ENCODE measurements around the gene FBXO28.
"Not testable (repeated sequence)": the region's sequence is repeated elsewhere in the genome, so short reads cannot be mapped to it uniquely, and the experiment has no call there.

FBXO28 gene, protein sequence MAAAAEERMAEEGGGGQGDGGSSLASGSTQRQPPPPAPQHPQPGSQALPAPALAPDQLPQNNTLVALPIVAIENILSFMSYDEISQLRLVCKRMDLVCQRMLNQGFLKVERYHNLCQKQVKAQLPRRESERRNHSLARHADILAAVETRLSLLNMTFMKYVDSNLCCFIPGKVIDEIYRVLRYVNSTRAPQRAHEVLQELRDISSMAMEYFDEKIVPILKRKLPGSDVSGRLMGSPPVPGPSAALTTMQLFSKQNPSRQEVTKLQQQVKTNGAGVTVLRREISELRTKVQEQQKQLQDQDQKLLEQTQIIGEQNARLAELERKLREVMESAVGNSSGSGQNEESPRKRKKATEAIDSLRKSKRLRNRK

GRCh38 chr1:224113918-224114786 lies at the start of gene FBXO28:
TSS of gene FBXO28 (plus strand) at chr1:224114111. CDS start at chr1:224114130, 19 bp downstream.
- peak; percentile 89 for DNase-seq

DNA sequence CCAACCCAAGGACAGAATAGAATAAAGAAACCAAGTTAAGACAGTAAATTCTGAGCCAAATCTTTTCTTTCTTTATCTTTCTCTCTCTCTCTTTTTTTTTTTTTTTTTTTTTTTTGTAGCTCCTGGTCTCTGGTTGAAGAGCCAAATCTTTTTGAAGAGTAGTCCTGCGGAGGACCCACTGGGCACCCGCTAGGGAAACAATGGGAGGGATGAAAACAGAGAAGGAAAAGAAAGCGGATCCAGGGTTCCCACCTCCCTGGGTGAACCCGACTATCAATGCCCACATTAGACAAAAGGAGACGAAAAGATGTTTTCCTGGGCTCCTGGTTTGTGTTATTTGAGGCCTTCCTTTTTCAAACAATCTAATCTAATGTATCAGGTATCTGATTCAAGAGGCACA lies 49.8 kb upstream of the FBXO28 start:
- DNase-seq = no peak

DNA sequence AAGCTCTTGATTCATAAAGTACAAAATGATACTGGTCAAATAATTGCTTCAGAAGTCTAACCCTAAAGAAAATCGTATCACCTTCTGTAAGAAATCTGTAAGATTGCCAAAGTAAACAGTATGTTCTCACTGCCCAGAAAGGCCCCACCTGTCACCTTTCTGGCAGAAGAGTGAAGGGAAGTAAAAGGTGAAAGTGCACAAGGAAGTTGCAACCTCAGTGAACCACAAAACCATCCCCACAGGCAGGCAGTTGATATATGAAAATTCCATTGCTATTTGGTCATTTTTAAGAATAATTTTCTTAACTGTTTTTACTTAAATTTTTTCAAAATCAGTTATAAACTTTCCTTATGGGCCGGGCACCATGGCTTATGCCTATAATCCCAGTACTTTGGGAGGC lies 48.5 kb upstream of the FBXO28 start:
- no peak for DNase-seq

DNA sequence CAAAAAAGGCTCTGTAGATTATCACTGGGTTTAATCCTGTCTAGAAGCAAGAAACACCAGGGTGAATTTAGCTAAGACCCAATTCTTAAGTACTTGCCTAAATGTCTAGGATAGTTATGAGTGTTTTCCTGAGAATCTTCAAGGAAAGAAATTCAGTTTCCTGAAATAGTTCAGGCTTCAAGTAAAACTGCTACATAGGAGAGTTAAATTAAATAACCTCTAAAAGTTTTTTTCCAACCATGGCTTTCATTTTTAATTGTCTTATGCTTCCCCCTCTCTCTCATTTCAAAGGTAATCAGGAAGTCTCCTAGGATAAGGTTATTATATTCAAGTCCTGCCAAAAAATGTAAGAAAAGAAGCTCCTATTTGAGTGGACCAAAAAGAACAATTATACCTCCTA lies 46.7 kb upstream of the FBXO28 start:
- no peak for DNase-seq

DNA sequence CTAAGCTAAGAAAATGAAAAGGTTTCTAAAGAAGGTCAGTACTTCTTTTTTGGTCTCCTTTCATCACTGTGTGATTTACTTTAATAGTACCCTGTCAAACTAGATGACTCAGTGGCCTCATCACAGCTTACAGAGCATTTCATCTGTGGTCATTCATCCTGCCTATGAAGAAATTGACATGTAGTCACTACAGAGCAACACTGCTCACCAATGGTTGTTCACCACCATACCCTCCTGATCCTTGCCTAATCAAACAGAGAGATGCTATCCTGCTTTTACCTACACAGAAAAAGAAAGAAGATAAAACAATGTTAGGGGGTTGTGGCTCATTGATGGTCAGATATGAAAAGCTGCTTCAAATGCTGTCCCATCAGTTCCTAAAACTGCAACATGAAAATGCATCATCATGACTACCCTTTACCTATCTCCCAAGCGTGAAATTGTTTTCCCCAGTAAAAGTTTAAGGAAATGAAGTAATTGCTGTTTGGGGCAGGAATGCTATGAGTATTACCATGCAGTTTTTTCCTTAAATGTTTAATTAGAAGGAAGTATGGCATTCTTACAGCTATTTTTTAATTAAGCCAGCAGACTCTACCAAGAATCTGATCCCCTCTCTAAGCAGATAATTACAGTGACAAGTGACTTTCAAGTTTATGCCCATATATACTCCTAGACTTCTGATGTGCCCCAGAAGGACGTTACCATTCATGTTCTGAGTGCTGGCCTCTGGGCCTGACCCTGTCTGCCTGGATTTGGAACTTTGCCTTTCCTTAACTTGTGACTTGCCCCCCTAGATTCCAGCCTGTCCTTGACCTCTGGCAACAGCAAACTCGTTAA lies 46.1 kb upstream of the FBXO28 start:
- DNase-seq = no peak

GRCh38 chr1:224068458-224069072 lies 45.3 kb upstream of the FBXO28 start:
- no peak for DNase-seq

GRCh38 chr1:224069138-224069537 lies 44.8 kb upstream of the FBXO28 start:
- no peak for DNase-seq

- no peak for DNase-seq
Observed at GRCh38 chr1:224070521-224070920, 43.4 kb upstream of the FBXO28 start.

DNA sequence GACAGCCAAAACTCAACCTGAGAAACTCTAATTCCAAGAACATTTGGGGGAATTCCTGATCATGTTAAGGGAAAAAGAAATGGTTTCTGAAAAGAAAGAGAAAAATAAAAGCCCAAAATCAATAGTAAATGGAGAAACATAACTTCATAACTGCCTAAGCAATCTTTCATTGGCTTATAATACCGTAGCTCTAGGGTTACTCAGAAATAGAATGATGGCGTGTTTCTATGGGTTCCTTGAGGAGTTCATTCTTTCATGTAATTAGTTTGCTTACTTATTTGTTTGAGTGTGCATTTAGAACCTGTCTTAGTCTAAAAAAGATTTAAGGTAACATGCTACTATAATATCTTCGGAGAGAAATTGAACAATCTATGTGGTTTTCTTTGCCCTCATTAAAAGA lies 37.5 kb upstream of the FBXO28 start:
- no peak for DNase-seq

GRCh38 chr1:224079644-224080043 lies 34.3 kb upstream of the FBXO28 start:
- DNase-seq = not testable (repeated sequence)

DNA sequence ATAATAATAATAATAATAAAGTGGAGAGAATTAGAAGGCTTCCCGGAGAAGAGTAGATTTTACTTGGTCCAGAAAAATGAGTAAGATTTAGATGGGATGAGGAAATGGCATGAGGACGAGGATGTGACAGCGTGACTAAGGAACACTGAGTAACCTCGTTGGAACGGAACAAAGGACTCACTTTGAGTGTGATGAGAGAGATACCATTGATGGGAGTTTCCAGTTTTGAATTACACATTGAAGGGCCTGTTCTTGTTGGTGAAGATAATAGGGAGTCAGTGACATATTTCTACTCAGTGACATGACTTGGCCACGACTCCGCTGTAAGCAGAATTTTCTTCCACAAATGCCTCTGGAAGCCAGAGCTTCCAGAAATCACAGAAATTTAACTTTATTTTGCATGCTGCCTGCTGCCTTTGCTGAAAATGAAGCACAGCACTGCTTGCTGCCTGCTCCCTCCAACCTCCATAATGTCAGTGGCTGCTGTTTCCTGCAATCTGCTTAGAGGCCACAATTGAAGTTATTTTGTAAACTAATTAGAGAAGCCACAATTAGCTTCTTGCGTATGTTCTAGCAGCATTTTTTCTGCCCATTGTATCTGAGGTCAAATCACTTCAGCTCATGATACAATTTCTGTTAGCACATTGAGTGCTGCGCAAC lies 33.7 kb upstream of the FBXO28 start:
- DNase-seq = no peak

- no peak for DNase-seq
Observed at GRCh38 chr1:224081604-224082003, 32.3 kb upstream of the FBXO28 start.

GRCh38 chr1:224082146-224082545 lies 31.8 kb upstream of the FBXO28 start:
- no peak for DNase-seq

GRCh38 chr1:224084867-224085266 lies 29.0 kb upstream of the FBXO28 start:
- DNase-seq = no peak

DNA sequence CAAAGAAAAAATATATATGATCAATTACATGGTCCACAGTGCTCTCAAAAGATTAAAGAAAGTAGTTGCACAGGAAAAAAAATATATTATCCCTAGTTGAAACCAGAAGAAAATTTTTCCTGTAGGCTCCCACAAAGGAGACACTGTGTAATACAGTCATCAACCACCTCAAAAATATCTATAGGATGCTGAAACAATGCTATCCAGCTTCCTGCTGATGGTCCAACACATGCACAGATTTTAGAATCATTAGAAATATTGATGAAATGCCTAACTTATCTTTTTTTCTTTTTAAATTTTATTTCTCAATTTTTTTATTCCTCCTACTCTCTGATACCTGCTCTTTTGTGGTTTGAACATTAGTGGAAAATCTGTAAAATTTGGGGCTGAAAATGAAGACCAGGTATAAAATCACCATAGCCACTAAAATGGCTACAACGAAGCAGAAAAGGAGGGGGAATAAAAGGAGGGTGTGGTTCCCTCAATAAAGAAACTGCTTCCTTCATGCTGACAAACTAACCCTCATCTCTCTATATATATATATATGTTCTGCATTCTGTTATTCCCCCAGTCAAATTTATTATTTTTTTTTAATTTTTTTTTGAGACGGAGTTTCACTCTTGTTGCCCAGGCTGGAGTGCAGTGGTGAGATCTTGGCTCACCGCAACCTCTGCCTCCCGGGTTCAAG lies 28.3 kb upstream of the FBXO28 start:
- DNase-seq = no peak

DNA sequence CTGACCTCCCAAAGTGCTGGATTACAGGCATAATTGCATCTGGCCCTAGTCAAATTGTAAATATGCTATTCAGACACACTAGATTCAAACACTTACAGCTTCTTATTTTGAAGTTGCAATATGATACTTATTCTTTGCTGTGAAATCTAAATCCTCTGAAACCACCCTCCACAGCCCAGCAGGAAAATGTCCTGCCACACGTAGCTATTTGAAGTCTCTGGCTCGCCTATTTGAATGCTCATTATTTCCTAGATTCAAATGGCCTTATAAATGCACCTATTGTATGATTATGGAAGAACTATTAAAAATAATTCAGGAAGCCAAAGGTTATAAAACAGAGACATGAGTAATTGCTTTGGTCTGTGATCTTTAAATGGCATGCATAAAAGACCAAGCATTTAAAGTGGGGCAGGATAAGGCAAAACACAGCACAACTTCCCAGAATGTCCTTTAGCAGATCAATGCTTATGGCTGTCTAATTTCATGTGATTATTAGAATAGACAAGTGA lies 26.6 kb upstream of the FBXO28 start:
- DNase-seq = no peak

DNA sequence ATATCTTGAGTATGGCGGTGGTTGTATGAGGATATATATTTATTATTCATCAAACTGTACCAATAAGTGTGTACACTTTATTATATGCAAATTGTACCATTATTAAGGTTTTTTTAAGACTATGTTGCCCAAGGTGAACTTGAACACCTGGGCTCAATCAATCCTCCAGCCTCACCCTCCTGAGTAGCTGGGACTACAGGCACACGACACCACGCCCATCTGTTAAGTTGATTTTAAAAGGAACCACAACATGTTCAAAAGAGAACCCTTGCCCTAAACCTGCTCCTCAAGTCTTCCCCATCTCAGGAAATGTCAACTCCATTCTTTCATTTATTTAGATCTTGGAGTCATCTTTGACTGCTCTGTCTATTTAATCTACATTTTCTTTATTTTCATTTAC lies 24.3 kb upstream of the FBXO28 start:
- no peak for DNase-seq

DNA sequence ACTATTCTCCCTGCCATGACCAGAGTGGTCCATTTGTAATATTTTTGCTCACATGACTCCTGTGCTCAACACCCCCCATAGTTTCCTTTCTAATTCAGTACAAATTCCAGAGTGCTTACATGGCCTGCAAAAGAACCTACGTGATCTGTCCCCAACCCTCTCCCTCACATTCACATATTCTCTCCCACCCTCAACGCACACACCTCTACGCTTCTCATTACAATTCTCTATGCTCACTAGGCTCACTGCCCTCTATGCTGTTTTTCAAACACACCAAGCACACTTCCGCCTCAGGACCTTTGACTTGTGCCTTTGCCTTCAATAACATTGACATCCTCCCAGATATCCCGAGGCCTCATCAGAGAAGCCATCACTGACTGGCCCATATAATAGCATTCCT lies 23.8 kb upstream of the FBXO28 start:
- DNase-seq = no peak

- DNase-seq = no peak
Observed at GRCh38 chr1:224092111-224092510, 21.8 kb upstream of the FBXO28 start.

GRCh38 chr1:224092601-224093000 lies 21.3 kb upstream of the FBXO28 start:
- DNase-seq = no peak

DNA sequence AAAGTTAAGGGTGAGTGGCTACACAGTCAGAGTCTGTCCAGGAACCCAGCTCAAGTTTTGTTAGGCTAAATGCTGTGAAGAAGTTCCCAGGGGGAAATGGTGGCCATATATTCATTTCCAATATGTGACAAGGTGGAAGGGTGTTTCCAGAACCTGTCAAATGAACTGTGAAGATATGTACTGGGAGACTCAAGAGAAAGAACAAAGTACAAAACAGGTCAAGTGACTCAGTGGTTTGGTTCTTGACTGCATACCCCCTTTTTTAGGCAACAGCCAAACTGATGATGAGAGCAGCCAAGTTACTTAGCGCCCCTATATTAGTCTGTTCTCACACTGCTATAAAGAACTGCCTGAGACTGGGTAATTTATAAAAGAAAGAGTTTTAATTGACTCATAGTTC lies 18.6 kb upstream of the FBXO28 start:
- DNase-seq = no peak

Measured in NCI-H2081 treated with DMSO at 0.1 percent for 48 hours (cell line).